Superior temporal gyrus (tissue), 1 donor: ENCODE data around the gene GPA33.
"Not testable (repeated sequence)": the region's sequence is repeated elsewhere in the genome, so short reads cannot be mapped to it uniquely, and the experiment has no call there.

Experiments used
- DNase-seq: peaks from one replicate; pipeline ENCODE4 v3.0.0-alpha.2; 2016; ENCODE audit errors: extremely low spot score

GPA33 gene

GRCh38 chr1:167057241-167057688 lies 32.9 kb downstream of the GPA33 start:
- DNase-seq = peak; percentile 79

- DNase-seq = no peak
Measured at GRCh38 chr1:167056529-167057231, 33.5 kb downstream of the GPA33 start.

- no peak for DNase-seq
Measured at GRCh38 chr1:167054946-167055630, 35.1 kb downstream of the GPA33 start.

- no peak for DNase-seq
Measured at GRCh38 chr1:167054531-167054930, 35.6 kb downstream of the GPA33 start.

GRCh38 chr1:167052389-167052788 lies 37.8 kb downstream of the GPA33 start:
- no peak for DNase-seq

DNA sequence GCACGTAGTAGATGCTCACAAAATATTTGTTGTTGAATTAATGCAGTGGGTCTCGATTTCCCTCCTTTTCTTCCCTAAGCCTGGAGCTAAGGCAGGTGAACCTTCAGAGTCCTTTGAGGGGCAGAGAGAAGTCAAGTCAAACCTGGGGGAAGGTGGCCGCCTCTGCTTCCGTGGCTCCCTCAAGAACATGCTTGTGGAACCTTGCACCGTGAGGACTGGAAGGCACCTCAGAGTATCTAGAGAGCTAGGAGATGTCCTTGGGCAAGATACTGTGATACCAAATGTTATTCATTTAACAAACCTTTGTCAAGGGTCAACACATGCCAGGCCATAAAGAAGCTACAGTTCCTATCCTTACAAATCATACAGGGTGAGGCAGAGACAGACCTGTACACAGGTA lies 38.3 kb downstream of the GPA33 start:
- no peak for DNase-seq

DNA sequence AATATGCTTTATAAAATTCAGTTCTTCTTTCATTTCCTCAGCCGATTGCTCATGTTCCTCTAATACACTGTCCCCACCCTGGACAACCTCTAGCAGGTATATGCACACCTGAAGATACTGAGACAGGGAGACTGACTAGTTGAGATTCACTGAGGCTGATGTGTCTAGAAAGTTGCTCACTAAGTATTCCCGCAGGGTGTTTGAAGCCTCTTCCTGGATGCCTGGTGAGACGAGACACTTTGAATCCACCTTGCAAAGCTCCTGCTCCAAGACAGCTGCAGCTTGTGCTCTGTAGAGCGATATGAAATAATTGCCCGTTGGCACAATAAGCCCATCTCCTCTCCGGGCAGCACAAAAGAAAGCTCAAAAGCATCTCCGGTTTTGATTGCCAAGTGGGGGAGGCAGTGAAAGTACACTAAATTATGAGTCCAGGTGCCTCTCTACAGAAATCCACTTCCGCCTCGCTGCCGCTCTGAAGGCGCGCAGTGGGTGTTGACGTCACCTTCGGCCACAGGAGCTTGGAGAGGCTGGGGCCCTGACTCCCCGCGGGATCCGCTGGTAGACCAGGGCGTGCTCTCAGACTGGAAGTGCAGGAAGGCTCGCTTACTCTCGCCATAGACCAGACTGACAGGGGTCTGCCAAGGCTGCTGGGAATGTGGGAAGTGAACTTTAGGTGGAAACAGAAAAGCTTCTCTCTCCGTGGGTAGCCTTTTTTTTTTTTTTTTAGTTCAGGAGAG lies 46.3 kb downstream of the GPA33 start:
- DNase-seq = peak; percentile 46

- DNase-seq = no peak
Measured at GRCh38 chr1:167033646-167034045, 56.5 kb downstream of the GPA33 start.

GRCh38 chr1:167029553-167029952 lies 60.6 kb downstream of the GPA33 start:
- not testable (repeated sequence) for DNase-seq

GRCh38 chr1:167022384-167022783 lies 67.8 kb downstream of the GPA33 start:
- no peak for DNase-seq

DNA sequence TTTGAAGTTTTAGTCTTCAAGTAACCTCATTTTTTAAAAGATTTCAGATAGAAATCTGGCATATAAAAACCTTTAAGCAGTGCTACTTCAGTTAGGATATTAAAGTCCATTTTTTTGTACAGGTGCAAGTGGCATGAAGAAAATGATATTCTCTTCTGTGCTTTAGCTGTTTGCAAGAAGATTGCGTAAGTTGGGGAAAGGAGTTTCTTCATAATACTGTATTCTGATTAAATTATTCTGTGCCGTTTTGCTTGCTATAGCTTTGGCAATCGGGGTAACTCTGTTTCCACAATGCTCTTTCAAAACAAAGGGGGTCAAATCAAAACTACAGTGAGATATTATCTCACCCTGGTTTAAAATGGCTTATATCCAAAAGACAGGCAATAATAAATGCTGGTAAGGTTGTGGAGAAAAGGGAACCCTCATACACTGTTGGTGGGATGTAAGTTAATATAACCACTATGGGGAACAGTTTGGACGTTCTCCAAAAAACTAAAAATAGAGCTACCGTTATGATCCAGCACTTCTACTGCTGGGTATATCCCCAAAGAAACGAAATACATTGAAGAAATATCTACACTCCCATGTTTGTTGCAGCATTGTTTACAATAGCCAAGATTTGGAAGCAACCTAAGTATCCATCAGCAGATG lies 74.0 kb downstream of the GPA33 start:
- no peak for DNase-seq

DNA sequence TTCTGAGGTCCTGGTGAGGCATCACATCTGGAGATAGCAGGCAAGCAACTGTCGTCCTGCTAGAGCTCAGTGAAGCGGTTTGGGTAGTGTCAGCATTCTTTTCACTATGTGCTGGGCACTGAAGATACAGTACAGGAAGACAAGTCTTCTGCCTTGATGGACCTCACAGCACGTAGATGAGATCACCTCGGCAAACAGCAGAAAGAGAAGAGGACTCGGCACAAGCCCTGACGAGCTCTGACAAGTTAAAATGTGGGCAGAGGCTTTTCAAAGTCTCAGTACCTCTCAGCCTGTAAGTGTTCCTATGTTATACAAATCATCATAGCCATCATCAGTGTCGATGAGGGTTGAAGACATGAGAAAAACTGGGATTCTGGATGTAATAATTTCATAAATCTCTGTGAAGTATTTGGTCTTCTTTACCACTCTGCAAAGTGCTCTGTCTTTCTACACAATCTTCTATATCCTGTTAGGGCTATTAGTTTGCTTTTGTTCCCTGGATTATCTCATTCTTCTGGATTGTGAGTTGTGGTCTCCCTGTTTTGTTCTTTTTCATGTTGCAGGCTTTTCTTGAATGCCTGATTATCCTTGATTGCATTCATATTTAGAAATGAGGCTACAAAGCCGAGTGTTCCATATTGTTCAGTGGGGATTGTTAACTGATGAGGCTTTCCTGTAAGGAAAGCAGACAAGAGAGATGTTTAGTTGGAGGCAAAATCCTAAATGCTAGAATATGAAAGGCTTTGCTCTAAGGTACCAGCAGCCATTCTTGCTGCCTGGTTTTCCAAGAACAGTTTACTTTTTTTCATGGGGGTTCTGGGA lies 76.9 kb downstream of the GPA33 start:
- DNase-seq = no peak

DNA sequence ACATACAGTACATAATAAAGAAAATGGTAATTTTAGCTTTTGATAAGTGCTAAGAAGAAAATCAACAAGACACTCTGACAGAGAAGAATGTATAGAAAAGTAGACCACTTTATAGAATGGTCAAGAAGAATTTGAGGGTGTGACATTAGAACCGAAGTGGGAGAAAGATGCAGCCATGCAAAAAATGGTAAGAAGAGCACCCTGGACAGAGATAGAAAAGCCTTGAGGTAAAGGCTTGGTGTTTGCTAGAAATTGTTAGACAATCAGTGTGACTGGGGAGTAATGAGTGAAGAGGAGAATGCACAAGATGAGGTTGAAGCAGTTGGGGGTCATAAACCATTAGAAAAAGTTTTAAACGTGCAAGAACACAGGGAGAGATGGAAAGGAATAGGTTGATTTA lies 77.6 kb downstream of the GPA33 start:
- DNase-seq = no peak

DNA sequence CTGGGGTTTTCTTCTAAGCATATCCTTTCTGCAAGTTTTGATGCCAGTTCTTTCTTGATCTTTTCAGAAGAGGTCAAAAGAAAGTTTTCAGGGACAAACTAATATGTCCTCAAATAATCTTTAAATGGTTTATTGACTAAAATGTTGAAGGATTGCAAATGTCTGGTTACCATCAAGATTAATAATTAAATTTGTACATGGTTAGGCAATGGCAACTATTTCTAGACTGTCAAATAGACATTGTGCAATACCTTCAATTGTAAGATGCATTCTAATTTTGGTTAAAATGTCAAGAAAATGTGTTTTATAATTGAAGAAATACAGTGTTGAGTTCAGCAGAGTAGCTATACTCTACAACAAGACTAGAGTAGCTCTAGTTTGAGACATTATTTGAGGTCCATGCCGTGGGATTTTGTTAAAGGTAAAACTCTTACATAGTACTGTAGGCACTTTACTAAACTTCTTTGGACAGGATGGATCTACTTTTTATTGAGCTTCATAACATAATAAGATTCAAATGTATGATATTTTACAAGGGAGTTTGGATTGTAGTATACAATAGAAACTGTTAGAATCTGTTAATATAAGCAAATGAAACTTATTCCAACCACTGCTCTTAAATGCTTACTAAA lies 78.5 kb downstream of the GPA33 start:
- DNase-seq = no peak

GRCh38 chr1:167003711-167004110 lies 86.5 kb downstream of the GPA33 start:
- DNase-seq = no peak
